GM12892 (cell line): ENCODE results near the gene GLP1R.

ENCODE experiments used
- POLR2A ChIP-seq: IDR thresholded peaks from 2 replicates; pipeline ENCODE4 v1.6.1; 2011; ENCODE audit warnings: low read depth, low read length, control low read depth
- POLR2AphosphoS5 ChIP-seq: IDR thresholded peaks from 2 replicates; pipeline ENCODE4 v1.6.1; 2011; ENCODE audit warnings: low read depth, low read length, control low read depth

- TF ChIP-seq POLR2AphosphoS5, result no peak
- no peak for TF ChIP-seq POLR2A
Observed at GRCh38 chr6:39118921-39119320, 70.3 kb downstream of the GLP1R start.
